CD4-positive, alpha-beta T cell (primary cell): ENCODE measurements around the gene LAMA3. TPM values are rescaled to one million over a fixed set of nuclear protein-coding genes. Genes with fewer than 3 reads are reported as not detected.

Experiments used
- ATAC-seq: fragments of 200-7000 bp; cut with Tn5 transposase; one replicate; pipeline ENCODE4 v1.10.0; 2022; ENCODE audit warnings: mild to moderate bottlenecking; ENCODE audit not compliant: poor library complexity
- CTCF ChIA-PET: fragments of 350-600 bp; sonication (Branson Sonifier 250); formaldehyde crosslinking; loops from one replicate; lab custom pipeline; 2021; ENCODE audit warnings: antibody characterized with exemption, inconsistent platforms; lab: Charles Lee
- POLR2A ChIA-PET: fragments of 350-600 bp; sonication (Branson Sonifier 250); formaldehyde crosslinking; loops from one replicate; lab custom pipeline; 2021; ENCODE audit warnings: antibody characterized with exemption, inconsistent platforms; lab: Charles Lee
- DNase-seq, 14 experiments: peaks; one replicate each; pipeline ENCODE4 v3.0.0-alpha.2; 2013 to 2020; ENCODE audit warnings: mixed read lengths in 2 of 14
- H3K27ac ChIP-seq, 2 donors: one replicate each; pipeline versions ENCODE4 v1.5.1 to v1.7.0; 2013; ENCODE audit warnings: low read length in 2 of 2, low read depth in 1 of 2, mild to moderate bottlenecking in 1 of 2
- H3K27me3 ChIP-seq, 2 experiments: 1 replicate in 1 of 2; 2 replicates in 1 of 2; pipeline versions ENCODE4 v1.6.1 to v1.7.0; 2013; ENCODE audit warnings: low read length in 2 of 2, control low read depth in 1 of 2, mild to moderate bottlenecking in 1 of 2, moderate library complexity in 1 of 2; ENCODE audit not compliant: insufficient read depth in 2 of 2, control insufficient read depth in 1 of 2
- H3K36me3 ChIP-seq: one replicate; pipeline ENCODE4 v1.6.1; 2013; ENCODE audit warnings: low read length, control low read depth; ENCODE audit not compliant: insufficient read depth
- H3K4me1 ChIP-seq: one replicate; pipeline ENCODE4 v1.6.1; 2013; ENCODE audit warnings: low read length, control low read depth; ENCODE audit not compliant: insufficient read depth
- H3K4me3 ChIP-seq: one replicate; pipeline ENCODE4 v1.5.1; 2013; ENCODE audit warnings: mild to moderate bottlenecking, low read length, moderate library complexity
- H3K9me3 ChIP-seq, 2 experiments: 1 replicate in 1 of 2; 2 replicates in 1 of 2; pipeline versions ENCODE4 v1.6.1 to v1.7.0; 2013; ENCODE audit warnings: low read length in 2 of 2, mild to moderate bottlenecking in 2 of 2, control low read depth in 1 of 2, moderate library complexity in 1 of 2; ENCODE audit not compliant: control insufficient read depth in 1 of 2, insufficient read depth in 1 of 2
- H3K27ac Mint-ChIP-seq: one replicate; pipeline ENCODE4 v1.8.0; 2020; ENCODE audit warnings: mixed read lengths
- H3K27me3 Mint-ChIP-seq: one replicate; pipeline ENCODE4 v1.8.0; 2021; ENCODE audit warnings: mixed read lengths
- H3K36me3 Mint-ChIP-seq: one replicate; pipeline ENCODE4 v1.8.0; 2021; ENCODE audit warnings: low read depth, mixed read lengths
- H3K4me1 Mint-ChIP-seq: one replicate; pipeline ENCODE4 v1.8.0; 2021; ENCODE audit warnings: low read depth, mixed read lengths
- H3K4me3 Mint-ChIP-seq: one replicate; pipeline ENCODE4 v1.8.0; 2020; ENCODE audit warnings: mild to moderate bottlenecking, mixed read lengths
- H3K9me3 Mint-ChIP-seq: one replicate; pipeline ENCODE4 v1.8.0; 2020; ENCODE audit warnings: mixed read lengths
- intact Hi-C, 2 experiments: fragments of 100-400 bp; cut with DNase I in 1 of 2; cut with micrococcal nuclease in 1 of 2; formaldehyde crosslinking; loops; one replicate each; pipeline versions ENCODE4 v1.15.1 to v1.9.0; 2023 to 2025; cut with DNase I, micrococcal nuclease
- total RNA-seq, 174 experiments: library from RNA in 2 of 174; stranded (reverse) in 2 of 174; gene quantifications; one replicate each; pipeline ENCODE4 v1.2.3 and lab custom pipeline; 2021 to 2026
- TF ChIP-seq, protein P1 (sequence below): fragments of 200-600 bp; IDR thresholded peaks from one replicate; pipeline ENCODE4 v1.8.0; 2022; ENCODE audit warnings: antibody characterized with exemption, mild to moderate bottlenecking

The LAMA3 gene
- total RNA-seq, 2 experiments from 2014 or later, result 0.19 TPM; not detected in 1

GRCh38 chr18:23861326-23861725, 172.1 kb downstream of the LAMA3 start:
- intact Hi-C loops, result no loop called here
- H3K36me3 ChIP-seq, result no peaks in the 10 kb centered on the region
- ATAC-seq (no peak), DNase-seq (no peak)
- Mint-ChIP-seq H3K4me1 (peaks cover 39% of the 10 kb centered on the region), H3K27me3 (no peaks in the 10 kb centered on the region), H3K9me3 (peaks cover 4% of the 10 kb centered on the region), H3K4me3 (no peak overlapping the region), H3K36me3 (no peaks in the 10 kb centered on the region), H3K27ac (no peak overlapping the region)
- H3K4me1 ChIP-seq, result peaks cover 29% of the 10 kb centered on the region
- ChIA-PET POLR2A (interaction anchor here (0.9 kb wide), 1 partner anchor 10 kb away, joined by 4 read pairs; no protein-coding TSS in a partner anchor), CTCF (interaction anchor here (0.9 kb wide), 1 partner anchor 10 kb away, joined by 3 read pairs; no protein-coding TSS in a partner anchor)
- no peak overlapping the region for H3K27ac ChIP-seq
- no peak overlapping the region for H3K4me3 ChIP-seq
- H3K27me3 ChIP-seq, result no peaks in the 10 kb centered on the region
- H3K9me3 ChIP-seq, result no peaks in the 10 kb centered on the region
- TF ChIP-seq, protein P1, sequence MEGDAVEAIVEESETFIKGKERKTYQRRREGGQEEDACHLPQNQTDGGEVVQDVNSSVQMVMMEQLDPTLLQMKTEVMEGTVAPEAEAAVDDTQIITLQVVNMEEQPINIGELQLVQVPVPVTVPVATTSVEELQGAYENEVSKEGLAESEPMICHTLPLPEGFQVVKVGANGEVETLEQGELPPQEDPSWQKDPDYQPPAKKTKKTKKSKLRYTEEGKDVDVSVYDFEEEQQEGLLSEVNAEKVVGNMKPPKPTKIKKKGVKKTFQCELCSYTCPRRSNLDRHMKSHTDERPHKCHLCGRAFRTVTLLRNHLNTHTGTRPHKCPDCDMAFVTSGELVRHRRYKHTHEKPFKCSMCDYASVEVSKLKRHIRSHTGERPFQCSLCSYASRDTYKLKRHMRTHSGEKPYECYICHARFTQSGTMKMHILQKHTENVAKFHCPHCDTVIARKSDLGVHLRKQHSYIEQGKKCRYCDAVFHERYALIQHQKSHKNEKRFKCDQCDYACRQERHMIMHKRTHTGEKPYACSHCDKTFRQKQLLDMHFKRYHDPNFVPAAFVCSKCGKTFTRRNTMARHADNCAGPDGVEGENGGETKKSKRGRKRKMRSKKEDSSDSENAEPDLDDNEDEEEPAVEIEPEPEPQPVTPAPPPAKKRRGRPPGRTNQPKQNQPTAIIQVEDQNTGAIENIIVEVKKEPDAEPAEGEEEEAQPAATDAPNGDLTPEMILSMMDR, result no peak

- H3K4me3 Mint-ChIP-seq, result no peak overlapping the region
- H3K36me3 Mint-ChIP-seq, result no peaks in the 10 kb centered on the region
- Histone ChIP-seq H3K4me3 (no peak overlapping the region), H3K27ac (no peak overlapping the region), H3K36me3 (no peaks in the 10 kb centered on the region), H3K4me1 (peaks cover 32% of the 10 kb centered on the region), H3K9me3 (no peaks in the 10 kb centered on the region), H3K27me3 (no peaks in the 10 kb centered on the region)
- ChIA-PET CTCF (interaction anchor here (0.9 to 1.2 kb wide), 2 partner anchors 10 to 21 kb away, joined by 3 read pairs; no protein-coding TSS in a partner anchor), POLR2A (interaction anchor here (0.9 kb wide), 1 partner anchor 9 kb away, joined by 4 read pairs; no protein-coding TSS in a partner anchor)
- intact Hi-C loops, result no loop called here
- TF ChIP-seq, protein P1, result no peak
- no peaks in the 10 kb centered on the region for H3K27me3 Mint-ChIP-seq
- peaks cover 4% of the 10 kb centered on the region for H3K9me3 Mint-ChIP-seq
- ATAC-seq (no peak), DNase-seq (no peak)
- H3K4me1 Mint-ChIP-seq, result peaks cover 45% of the 10 kb centered on the region
- H3K27ac Mint-ChIP-seq, result peak overlapping the region; percentile 82
Measured at GRCh38 chr18:23861805-23862470, 172.7 kb downstream of the LAMA3 start.

- ChIA-PET POLR2A (interaction anchor here (0.6 to 1.4 kb wide), 3 partner anchors 27 to 250 kb away, joined by 3 to 4 read pairs (median 3); no protein-coding TSS in a partner anchor), CTCF (no interaction called here)
- no peaks in the 10 kb centered on the region for H3K27me3 ChIP-seq
- Mint-ChIP-seq H3K27ac (peak overlapping the region; percentile 88), H3K36me3 (no peaks in the 10 kb centered on the region), H3K27me3 (no peaks in the 10 kb centered on the region), H3K9me3 (peaks cover 4% of the 10 kb centered on the region), H3K4me3 (peak overlapping the region; percentile 54), H3K4me1 (peaks cover 54% of the 10 kb centered on the region)
- intact Hi-C loops, result no loop called here
- peaks cover 39% of the 10 kb centered on the region for H3K4me1 ChIP-seq
- H3K4me3 ChIP-seq, result no peak overlapping the region
- TF ChIP-seq, protein P1, result no peak
- H3K27ac ChIP-seq, result peak overlapping the region; percentile 43 to 78
- ATAC-seq (peak; percentile 90), DNase-seq (peak in 11 of 14 experiments; percentile 7 to 82 (median 28))
- H3K36me3 ChIP-seq, result no peaks in the 10 kb centered on the region
- no peaks in the 10 kb centered on the region for H3K9me3 ChIP-seq
Measured at GRCh38 chr18:23864624-23865023, 175.4 kb downstream of the LAMA3 start.
